Measurements from ENCODE around the gene IFNA16.
"Not testable (repeated sequence)": the region's sequence is repeated elsewhere in the genome, so short reads cannot be mapped to it uniquely, and the experiment has no call there.

The IFNA16 gene

DNA sequence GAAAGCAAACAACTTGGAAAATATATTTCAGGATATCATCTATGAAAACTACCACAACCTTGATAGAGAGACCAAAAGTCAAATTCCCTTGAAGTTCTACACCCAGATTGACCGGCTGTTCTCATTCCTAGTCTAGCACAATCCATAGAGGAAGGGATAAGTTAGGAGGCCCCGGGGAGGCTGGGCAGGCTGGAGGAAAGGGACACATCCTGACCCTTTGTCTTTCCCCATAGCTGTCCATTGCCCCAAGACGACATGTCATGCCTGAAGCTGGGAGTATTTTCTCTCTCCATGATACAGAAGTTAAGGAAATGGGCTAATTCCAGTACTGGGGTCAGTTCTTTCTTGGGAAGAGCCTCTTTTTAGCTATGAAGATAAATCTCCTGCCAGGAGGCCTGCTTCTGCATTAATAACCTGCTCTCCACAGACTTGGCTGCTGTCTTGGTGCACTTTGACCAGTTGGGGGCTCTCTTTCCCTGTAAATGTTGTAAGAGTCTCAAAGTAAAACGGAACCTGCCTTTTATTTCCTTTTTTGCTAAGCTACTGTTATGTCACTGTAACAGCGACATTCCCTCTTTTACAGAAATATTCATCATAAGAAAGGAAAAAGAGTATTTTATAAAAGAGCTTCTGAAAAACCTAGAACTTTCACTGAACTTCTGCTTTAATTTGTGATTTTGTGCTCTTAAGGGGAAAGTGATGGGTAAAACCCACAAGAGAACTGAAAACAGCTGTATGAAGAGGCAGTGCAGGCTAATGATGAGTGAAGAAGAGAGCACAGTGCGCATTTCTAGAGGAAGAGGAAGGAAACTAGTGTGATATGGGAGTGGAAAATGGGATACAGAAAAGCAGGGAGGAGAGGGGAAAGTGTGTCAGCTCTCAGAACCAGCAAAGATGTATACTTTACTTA is 22.0 kb downstream of the IFNA16 start:
- DNase-seq (ENCODE audit: low read depth in 2 of 2), result not testable (repeated sequence)

DNA sequence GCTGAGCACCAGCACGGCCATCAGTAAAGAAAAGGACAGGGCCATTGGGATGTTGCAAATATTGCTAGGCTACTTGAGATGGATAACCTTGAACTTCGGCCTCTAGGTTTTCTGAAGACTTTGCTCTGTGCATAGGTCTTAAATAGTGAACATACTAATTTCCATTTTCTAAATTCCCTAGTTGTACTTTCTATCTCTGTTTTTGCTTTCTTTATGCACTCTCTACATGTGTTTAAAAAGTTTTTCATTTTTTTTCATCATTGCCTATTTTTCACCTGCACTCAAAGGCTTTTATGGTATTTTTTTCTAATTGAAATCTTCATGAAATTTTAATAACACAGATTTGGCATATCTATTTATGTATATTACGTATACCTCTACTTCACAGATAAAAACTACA is 29.6 kb downstream of the IFNA16 start, which contains the start of gene IFNA4:
TSS of gene IFNA4 (minus strand) at position 101 of the 400 bp plus-strand sequence. CDS start at position 45, 56 bp downstream.
- not testable (repeated sequence) for DNase-seq (ENCODE audit: low read depth in 2 of 2)

DNA sequence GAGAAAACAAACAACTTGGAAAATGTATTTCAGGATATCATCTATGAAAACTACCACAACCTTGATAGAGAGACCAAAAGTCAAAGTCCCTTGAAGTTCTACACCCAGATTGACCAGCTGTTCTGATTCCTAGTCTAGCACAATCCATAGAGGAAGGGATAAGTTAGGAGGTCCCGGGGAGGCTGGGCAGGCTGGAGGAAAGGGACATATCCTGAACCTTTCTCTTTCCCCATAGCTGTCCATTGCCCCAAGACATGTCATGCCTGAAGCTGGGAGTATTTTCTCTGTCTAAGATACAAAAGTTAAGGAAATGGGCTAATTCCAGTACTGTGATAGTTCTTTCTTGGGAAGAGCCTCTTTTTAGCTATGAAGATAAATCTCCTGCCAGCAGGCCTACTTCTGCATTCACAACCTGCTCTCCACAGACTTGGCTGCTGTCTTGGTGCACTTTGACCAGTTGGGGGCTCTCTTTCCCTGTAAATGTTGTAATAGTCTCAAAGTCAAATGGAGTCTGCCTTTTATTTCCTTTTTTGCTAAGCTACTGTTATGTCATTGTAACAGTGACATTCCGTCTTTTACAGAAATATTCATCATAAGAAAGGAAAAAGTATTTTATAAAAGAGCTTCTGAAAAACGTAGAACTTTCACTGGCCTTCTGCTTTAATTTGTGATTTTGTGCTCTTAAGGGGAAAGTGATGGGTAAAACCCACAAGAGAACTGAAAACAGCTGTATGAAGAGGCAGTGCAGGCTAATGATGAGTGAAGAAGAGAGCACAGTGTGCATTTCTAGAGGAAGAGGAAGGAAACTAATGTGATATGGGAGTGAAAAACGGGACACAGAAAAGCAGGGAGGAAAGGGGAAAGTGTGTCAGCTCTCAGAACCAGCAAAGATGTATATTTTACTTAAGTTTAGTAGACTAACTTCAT is 34.0 kb downstream of the IFNA16 start:
- DNase-seq (ENCODE audit: low read depth in 2 of 2), result not testable (repeated sequence)

DNA sequence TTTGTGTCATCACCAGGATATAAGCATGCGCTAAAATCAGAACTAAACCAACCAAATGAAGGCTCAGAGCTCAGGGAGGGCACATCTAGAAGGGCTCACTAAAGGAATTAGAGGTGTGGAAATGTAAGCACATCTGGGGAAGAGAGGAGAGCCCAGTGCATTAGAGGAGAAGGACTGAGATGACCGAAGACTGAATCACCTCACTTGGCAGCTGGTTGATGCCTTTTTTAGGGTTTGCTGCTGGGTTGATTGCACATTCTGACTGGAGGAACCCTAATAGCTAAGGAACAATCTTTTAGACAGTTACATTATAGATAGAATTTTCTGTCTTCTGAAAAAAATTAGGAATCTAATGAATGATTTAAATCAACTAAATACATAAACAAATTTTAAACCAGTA is 42.4 kb downstream of the IFNA16 start:
- no peak for DNase-seq (ENCODE audit: low read depth in 2 of 2)

DNA sequence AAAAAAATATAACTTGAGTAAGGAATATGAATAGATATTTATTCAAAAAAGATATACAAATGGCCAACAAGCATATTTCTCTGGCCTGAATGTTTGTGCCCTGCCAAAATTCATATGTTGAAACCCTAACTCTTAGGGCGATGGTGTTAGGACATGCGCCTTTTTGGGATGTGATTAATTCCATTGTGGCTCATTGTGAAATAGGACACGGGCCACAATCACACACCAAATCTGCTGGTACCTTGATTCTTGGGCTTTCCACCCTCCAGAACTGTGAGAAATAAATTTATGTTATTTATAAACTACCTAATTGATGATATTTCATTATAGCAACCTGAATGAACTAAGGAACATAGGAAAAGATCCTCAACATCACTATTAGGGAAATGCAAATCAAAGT is 45.0 kb downstream of the IFNA16 start:
- no peak for DNase-seq (ENCODE audit: low read depth in 2 of 2)

DNA sequence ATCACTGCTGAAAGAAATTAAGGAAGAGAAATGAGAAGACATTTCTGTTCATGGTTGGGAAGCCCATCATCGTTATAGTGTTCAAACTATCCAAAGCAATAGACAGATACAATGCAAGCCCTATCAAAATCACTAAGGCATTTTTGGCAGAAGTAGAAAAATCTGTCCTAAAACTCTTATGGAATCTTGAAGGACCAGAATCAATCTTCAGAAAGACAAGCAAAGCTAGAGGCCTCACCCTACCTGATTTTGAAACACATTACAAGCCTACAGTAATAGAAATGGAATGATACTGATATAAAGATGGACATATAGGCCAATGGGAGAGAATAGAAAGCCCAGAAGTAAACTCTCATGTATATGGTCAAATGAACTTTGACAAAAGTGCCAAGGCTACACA is 45.8 kb downstream of the IFNA16 start:
- DNase-seq (ENCODE audit: low read depth in 2 of 2), result no peak

DNA sequence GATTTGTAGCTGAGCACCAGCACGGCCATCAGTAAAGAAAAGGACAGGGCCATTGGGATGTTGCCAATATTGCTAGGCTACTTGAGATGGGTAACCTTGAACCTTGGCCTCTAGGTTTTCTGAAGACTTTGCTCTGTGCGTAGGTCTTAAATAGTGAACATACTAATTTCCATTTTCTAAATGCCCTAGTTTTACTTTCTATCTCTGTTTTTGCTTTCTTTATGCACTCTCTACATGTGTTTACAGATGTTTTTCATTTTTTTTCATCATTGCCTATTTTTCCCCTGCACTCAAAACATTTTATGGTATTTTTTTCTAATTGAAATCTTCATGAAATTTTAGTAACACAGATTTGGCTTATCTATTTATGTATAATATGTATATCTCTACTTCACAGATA is 50.6 kb downstream of the IFNA16 start, which contains the start of gene IFNA21:
TSS of gene IFNA21 (minus strand) at position 101 of the 400 bp plus-strand sequence. CDS start at position 53, 48 bp downstream.
- DNase-seq (ENCODE audit: low read depth in 2 of 2), result not testable (repeated sequence)

Measured in stimulated activated CD8-positive, alpha-beta memory T cell treated with anti-CD3 and anti-CD28 coated beads, Interleukin-2, amount 100 ng/mL, for 48 hours (primary cell).